ENCODE measurements around the gene ARL5B.
A peak's percentile ranks its signal among the peaks of the same experiment; 100 is the strongest.
"Not testable (repeated sequence)": the region's sequence is repeated elsewhere in the genome, so short reads cannot be mapped to it uniquely, and the experiment has no call there.

Gene ARL5B, protein sequence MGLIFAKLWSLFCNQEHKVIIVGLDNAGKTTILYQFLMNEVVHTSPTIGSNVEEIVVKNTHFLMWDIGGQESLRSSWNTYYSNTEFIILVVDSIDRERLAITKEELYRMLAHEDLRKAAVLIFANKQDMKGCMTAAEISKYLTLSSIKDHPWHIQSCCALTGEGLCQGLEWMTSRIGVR

DNA sequence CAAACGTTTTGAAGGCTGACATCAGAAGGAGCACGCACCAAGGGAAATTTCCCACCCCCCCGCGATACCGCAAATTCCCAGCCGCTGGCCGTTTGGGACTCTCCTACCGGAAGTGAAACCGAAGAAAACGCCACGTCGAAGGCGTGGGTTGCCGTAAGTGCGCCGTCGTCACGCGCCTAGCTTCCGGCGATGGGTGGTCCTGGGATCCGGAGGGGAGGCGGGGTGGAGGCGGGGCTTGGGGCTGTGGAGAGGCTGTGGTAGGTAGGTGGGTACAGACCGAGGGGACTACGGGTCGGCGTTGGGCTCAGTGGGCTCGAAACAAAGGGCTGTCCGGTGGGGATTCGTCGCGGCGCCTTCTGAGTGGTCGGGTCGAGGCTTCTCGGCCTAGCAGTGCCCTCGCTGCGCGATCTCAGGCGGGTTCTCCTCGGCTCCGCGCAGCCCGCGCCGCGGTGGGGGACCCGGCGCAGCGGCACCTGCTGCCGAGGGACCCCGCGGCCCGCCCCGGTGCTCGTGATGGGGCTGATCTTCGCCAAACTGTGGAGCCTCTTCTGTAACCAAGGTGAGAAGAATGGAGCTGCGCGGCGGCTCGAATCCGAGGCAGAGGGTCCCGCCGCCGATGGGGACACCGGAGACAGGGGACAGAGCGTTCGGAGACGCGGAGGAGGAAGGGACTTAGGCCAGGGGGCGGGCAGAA lies at the start of gene ARL5B:
TSS of gene ARL5B (plus strand) at position 307 of the 694 bp plus-strand sequence. CDS start at position 514, 207 bp downstream.
- peak; percentile 96 for DNase-seq
- in situ Hi-C loops (cut with HindIII; ENCODE audit: low pct_ligation_motif_present, low pct_unique_long_range_greater_than_20kb, low sequenced_read_pairs), result no loop called here

DNA sequence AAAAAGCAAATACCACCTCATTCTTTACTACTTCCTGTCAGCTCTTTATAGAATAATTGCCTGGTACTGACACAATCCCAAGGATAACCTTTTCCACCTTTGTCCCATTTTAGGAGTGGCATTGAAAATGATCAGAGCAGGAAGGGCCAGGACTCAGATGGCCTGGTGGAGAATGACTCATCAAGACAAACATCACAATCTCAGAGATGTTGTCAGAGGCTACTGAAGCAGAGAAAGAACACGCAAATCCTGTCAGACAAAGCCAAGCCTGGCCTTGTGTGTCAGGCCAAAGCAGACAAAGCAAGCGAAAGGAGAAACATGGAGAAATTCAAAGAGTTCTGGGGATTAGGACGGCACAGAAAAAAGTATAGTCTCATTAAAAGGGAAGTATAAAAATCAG lies 48.7 kb upstream of the ARL5B start:
- in situ Hi-C loops (cut with HindIII; ENCODE audit: low pct_ligation_motif_present, low pct_unique_long_range_greater_than_20kb, low sequenced_read_pairs), result no loop called here
- DNase-seq, result peak; percentile 79

DNA sequence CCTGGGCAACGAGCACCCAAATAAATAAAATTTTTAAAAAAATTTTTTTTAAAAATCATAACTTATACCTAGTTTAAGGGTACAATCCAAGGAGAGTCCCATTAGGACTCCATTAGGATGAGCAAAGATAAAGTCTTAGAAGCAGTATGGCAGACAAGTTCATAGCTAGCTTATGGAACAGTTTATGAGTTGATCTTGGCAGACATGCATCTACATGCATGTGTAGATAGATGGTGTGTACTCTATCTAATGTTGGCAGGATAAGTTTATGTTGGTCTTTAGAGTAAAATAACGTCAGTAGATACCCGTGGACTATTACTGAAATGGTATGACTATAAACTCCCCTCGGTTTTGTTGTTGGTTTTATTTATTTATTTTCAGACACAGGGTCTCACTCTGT lies 48.1 kb upstream of the ARL5B start:
- no peak for DNase-seq
- in situ Hi-C loops (cut with HindIII; ENCODE audit: low pct_ligation_motif_present, low pct_unique_long_range_greater_than_20kb, low sequenced_read_pairs), result no loop called here

DNA sequence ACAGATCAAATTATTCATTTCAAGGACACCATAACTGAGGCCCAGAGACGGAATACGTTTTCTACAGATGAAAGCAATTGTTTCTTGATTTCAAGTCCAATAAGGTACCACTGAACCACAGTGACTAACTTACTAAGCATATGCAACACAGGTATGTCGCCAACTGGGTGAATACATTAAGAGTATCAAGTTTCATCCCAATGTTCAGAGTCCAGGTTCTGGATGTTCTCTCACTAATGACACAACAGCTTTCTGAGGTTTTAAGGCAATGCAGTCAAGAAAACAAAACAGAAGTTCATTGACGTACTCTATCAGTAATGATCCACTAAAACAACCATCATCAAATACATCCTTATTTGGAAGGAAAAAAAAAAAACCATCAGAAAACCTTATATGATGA lies 43.6 kb upstream of the ARL5B start:
- in situ Hi-C loops (cut with HindIII; ENCODE audit: low pct_ligation_motif_present, low pct_unique_long_range_greater_than_20kb, low sequenced_read_pairs), result no loop called here
- DNase-seq, result no peak

DNA sequence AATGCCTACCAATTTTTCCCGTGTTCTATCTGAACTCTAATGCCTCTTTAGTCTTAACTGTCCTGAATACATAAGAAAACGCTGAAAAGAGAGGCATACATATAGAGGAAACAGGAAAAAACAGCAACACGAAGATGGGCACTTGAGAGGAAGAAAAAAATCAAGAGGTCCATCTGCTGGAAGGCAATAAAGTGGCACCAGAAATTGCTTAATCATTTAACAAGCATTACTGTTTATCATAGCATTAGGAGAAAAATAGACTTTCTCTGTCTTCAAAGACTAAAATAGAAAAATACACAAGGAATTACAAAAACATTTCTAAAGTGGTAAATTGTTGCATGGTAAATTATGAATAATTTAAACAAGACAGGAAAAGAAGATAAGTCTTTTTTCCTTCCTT lies 42.9 kb upstream of the ARL5B start:
- peak; percentile 12 for DNase-seq
- in situ Hi-C loops (cut with HindIII; ENCODE audit: low pct_ligation_motif_present, low pct_unique_long_range_greater_than_20kb, low sequenced_read_pairs), result no loop called here

DNA sequence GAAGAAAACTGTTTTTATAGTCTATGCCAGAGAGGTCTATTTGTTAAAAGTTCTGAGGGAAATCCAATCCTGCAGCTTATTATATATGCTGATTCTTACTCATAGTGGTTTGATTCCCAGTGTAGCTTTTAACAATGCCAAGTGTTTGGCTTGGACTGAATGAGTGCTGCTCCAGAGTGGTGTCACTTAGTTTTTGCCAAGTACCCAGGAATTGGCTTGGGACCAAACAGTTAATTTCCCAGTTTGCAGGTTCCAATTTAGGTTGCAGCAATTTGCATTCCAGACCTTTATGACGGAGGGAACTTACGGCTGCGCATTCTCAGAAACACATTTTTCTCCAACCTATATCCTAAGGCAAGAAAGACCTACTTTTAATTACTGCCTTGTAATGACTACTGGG lies 40.2 kb upstream of the ARL5B start:
- in situ Hi-C loops (cut with HindIII; ENCODE audit: low pct_ligation_motif_present, low pct_unique_long_range_greater_than_20kb, low sequenced_read_pairs), result no loop called here
- DNase-seq, result no peak

DNA sequence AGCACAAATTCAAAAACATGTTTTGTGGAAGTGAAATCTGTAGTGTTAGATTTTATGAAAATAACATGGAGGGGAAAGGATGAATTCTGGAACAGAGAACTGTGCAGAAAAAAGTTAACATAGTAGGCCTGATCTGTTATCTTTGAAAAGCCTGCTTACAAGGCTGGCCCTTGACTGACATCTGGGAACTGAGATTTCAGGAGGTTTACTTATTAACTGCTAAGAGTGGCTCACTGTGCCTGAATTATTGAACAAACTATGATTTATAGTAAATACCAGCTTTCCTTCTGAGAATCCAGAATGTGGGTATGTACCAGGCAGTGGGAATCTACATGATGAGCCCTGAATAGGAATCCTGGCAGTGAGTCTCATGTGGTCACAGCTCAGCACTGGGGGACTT lies 38.4 kb upstream of the ARL5B start:
- in situ Hi-C loops (cut with HindIII; ENCODE audit: low pct_ligation_motif_present, low pct_unique_long_range_greater_than_20kb, low sequenced_read_pairs), result no loop called here
- no peak for DNase-seq

DNA sequence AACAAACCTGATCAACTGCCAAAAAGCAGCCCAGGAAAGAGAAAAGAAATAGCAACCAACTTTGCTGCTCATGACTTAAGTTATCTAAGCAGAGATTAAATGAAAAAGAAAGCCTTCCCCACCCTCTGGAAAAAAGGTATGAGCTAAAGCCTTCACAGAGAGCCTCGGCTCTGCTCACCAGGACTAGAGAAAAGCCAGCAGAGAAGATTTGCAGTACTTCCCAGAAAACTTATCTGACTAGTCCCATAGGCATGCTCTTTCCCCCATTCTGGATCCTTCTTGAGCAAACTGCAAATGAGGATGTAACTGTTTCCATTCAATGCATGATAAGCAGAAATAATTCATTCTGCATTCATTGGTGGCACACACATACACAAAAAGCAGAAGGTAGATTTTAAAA lies 35.6 kb upstream of the ARL5B start:
- DNase-seq; in situ Hi-C loops (cut with HindIII; ENCODE audit: low pct_ligation_motif_present, low pct_unique_long_range_greater_than_20kb, low sequenced_read_pairs): not testable (repeated sequence)

DNA sequence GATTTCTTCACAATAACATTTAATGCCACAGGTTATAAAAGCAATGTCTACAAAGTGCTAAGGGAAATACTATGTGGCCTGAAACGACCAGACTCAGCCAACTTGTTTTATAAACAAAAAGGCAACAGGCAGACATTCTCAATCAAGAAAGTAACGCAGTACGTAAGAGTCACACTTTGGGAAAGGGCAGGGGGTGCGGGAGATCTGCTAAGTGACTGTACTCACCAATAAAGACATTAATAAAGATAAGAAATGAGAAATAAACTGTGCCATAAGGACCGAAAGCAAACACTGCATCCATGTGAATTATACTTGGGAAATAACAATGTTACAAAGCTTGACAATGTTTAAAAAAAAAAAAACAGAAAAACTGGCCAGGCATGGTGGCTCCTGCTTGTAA lies 33.3 kb upstream of the ARL5B start:
- in situ Hi-C loops (cut with HindIII; ENCODE audit: low pct_ligation_motif_present, low pct_unique_long_range_greater_than_20kb, low sequenced_read_pairs), result no loop called here
- no peak for DNase-seq

DNA sequence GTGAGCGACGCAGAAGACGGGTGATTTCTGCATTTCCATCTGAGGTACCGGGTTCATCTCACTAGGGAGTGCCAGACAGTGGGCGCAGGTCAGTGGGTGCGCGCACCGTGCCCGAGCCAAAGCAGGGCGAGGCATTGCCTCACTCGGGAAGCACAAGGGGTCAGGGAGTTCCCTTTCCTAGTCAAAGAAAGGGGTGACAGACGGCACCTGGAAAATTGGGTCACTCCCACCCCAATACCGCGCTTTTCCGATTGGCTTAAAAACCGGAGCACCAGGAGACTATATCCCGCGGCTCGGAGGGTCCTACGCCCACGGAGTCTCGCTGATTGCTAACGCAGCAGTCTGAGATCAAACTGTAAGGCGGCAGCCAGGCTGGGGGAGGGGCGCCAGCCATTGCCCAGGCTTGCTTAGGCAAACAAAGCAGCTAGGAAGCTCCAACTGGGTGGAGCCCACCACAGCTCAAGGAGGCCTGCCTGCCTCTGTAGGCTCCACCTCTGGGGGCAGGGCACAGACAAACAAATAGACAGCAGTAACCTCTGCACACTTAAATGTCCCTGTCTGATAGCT lies 31.7 kb upstream of the ARL5B start:
- in situ Hi-C loops (cut with HindIII; ENCODE audit: low pct_ligation_motif_present, low pct_unique_long_range_greater_than_20kb, low sequenced_read_pairs), result not testable (repeated sequence)
- DNase-seq, result peak; percentile 53

DNA sequence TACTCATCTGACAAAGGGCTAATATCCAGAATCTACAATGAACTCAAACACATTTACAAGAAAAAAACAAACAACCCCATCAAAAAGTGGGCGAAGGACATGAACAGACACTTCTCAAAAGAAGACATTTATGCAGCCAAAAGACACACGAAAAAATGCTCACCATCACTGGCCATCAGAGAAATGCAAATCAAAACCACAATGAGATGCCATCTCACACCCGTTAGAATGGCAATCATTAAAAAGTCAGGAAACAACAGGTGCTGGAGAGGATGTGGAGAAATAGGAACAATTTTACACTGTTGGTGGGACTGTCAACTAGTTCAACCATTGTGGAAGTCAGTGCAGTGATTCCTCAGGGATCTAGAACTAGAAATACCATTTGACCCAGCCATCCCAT lies 26.7 kb upstream of the ARL5B start:
- in situ Hi-C loops (cut with HindIII; ENCODE audit: low pct_ligation_motif_present, low pct_unique_long_range_greater_than_20kb, low sequenced_read_pairs), result not testable (repeated sequence)

DNA sequence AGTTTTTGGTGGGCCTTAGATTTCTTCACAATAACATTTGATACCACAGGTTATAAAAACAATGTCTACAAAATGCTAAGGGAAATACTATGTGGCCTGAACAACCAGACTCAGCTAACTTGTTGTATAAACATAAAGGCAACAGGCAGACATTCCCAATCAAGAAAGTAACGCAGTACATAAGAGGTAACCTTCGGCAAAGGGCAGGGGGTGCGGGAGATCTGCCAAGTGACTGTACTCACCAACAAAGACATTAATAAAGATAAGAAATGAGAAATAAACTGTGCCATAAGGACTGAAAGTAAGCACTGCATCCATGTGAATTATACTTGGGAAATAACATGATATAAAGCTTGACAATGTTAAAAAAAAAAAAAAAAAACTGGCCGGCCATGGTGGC lies 23.2 kb upstream of the ARL5B start:
- no peak for DNase-seq
- in situ Hi-C loops (cut with HindIII; ENCODE audit: low pct_ligation_motif_present, low pct_unique_long_range_greater_than_20kb, low sequenced_read_pairs), result no loop called here

More for the DNA sequence above, 26.7 kb upstream of the ARL5B start:
- not testable (repeated sequence) for DNase-seq

DNA sequence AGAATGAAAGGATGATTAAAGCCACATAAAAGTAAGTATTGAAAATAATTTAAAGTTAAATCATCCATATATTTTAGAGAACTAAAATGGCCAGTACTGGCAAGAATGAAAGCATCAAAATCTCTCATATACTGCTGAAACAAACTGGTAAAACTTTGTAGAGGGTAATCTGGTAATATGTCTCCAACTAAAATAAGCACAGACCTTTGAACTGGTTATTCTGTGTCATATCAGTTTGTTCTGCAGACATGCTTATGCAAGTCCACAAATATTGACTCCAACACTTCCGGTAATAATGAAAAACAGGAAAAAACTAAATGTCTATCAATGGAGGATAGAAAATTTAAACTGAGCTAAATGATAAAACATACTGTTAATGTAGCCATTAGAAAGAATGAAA lies 21.8 kb upstream of the ARL5B start:
- DNase-seq; in situ Hi-C loops (cut with HindIII; ENCODE audit: low pct_ligation_motif_present, low pct_unique_long_range_greater_than_20kb, low sequenced_read_pairs): not testable (repeated sequence)

DNA sequence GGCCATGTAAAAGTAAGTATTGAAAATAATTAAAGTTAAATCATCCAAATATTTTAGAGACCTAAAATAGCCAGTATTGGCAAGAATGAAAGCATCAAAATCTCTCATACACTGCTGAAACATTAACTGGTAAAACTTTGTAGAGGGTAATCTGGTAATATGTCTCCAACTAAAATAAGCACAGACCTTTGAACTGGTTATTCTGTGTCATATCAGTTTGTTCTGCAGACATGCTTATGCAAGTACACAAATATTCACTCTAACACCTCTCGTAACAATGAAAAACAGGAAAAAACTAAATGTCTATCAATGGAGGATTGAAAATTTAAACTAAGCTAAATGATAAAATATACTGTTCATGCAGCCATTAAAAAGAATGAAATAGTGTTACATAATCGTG lies 19.5 kb upstream of the ARL5B start:
- in situ Hi-C loops (cut with HindIII; ENCODE audit: low pct_ligation_motif_present, low pct_unique_long_range_greater_than_20kb, low sequenced_read_pairs); DNase-seq: not testable (repeated sequence)

DNA sequence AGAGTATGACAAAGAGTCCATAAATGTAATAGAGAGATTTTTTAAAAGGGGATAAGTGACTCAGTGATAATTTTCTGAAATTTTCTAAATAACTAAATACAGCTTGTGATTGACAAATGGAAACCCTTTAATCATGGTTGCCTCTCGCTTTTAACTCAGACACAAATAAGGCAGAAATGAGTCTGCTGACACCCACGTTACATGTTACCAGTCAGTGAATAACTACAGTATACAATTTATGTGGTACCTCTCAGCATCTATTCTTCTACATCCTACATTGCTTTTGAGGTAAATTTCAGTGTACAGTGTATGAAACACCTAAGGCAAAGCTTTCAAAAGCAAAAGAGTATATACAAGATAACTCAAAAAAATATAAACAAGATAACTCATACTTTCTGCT lies 12.1 kb upstream of the ARL5B start:
- DNase-seq, result no peak
- in situ Hi-C loops (cut with HindIII; ENCODE audit: low pct_ligation_motif_present, low pct_unique_long_range_greater_than_20kb, low sequenced_read_pairs), result no loop called here

DNA sequence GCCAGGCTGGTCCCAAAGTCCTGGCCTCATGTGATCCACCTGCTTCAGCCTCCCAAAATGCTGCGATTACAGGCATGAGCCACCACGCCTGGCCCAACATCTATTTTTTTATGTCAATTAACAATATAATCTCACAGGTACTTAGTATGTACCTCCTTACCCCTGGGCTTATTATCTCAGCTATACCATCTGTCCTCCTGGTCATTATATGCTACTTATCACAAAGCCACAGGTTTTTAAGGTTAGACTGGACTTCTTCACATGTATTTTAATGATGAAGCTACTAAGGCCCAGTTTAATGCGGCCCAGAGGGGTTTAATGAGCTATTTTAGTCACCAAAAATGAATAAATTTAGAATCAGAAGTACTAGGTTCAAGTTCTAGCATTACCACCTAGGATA lies 11.3 kb upstream of the ARL5B start:
- in situ Hi-C loops (cut with HindIII; ENCODE audit: low pct_ligation_motif_present, low pct_unique_long_range_greater_than_20kb, low sequenced_read_pairs), result no loop called here
- DNase-seq, result no peak

DNA sequence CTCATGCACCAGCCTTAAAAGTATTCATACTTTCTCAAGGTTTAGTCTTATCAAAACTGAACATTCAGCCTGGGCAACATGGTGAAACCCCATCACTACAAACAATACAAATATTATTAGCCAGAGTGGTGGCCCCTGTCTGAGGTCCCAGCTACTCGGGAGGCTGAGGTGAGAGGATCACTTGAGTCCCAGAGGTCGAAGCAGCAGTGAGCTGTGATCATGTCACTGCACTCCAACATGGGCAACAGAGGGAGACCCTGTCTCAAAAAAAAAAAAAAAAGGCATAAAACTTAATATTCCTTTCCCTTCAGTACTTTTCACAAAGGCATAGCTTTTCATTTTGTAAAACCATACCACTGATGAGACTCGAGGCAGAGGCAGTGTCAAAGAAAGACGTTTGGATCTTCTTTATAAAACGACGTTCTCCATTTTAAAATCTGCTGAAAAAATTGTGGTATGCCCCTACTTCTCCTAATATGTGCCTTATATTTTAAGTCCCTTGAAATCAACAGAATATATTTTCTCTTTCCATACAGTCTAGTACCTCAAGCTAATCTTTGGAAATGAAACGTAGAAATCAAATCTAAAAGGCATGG lies 9.8 kb upstream of the ARL5B start:
- no peak for DNase-seq
- in situ Hi-C loops (cut with HindIII; ENCODE audit: low pct_ligation_motif_present, low pct_unique_long_range_greater_than_20kb, low sequenced_read_pairs), result no loop called here

DNA sequence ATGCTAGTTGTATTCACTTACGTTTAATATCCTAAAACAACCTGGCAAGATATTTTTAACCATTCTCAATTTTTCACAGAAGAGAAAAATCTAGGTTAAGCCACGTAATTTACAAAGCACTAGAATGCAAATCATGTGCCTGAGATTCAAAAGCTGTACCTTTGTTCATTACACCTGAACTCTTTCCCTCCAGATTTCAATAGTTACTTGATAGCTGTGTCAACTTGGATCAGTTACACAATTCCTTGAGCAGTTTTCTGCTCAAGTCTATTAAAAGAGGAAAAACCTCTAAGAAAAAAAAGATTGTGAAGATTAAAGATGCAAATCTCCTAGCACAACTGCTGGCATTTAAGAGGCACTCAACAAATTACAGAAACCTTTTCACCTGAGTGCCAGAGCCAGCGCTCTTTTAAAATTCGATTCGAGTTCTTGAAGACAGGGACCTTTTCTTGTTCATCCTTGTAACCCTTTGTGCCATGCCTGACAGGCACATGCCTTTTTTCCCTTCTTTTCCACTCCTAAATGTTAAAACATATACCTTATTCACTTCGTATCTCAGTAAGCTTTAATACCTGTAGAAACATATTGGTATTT lies 8.7 kb upstream of the ARL5B start:
- in situ Hi-C loops (cut with HindIII; ENCODE audit: low pct_ligation_motif_present, low pct_unique_long_range_greater_than_20kb, low sequenced_read_pairs), result no loop called here
- no peak for DNase-seq

DNA sequence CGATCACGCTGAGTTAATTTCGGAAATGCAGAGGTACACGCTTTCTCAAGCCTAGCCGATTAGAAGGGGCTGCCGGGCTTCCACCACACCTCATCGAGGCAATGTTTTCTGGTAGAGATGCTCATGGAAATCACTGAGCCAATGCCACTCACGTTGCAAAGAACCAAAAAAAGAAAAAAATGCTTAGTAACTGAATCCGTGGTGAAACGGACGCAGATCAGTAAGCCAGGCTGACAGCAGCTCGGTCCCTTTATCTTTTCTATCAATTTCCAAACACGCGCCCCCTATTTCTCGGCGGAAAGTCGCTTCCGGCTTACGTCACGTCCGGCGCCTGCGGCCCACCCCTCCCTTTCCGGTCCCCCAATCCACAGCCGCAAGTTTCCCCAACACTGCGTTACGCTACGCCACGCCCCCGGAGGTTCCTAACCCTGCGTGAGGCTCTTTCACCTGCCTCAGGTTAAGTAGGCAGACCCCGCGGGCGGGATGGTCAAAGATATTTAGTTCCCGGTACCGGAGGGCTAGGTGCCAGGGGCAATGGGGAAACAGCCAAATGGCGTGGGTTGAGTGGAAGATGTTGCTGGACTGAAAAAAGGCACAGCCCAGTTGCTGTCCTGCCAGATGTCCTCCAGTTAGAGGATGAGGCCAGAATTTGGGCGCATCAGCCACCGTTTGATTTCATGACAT lies 7.8 kb upstream of the ARL5B start, which contains the start of gene NSUN6:
TSS of gene NSUN6 (minus strand) at position 264 of the 684 bp plus-strand sequence. CDS start 384 bp downstream, outside the sequence.
- in situ Hi-C loops (cut with HindIII; ENCODE audit: low pct_ligation_motif_present, low pct_unique_long_range_greater_than_20kb, low sequenced_read_pairs), result no loop called here
- DNase-seq, result peak; percentile 82
